HepG2 (cell line): ENCODE measurements around the gene TMEM214. TPM values are rescaled to one million over a fixed set of nuclear protein-coding genes. Genes with fewer than 3 reads are reported as not detected.

Experiments used
- ETS1 ChIP-seq: sonication (generic); formaldehyde crosslinking; IDR thresholded peaks from 2 replicates; pipeline ENCODE4 v1.4.0; 2020; ENCODE audit warnings: missing genetic modification reagents
- RXRA ChIP-seq: sonication (generic); formaldehyde crosslinking; IDR thresholded peaks from 2 replicates; pipeline ENCODE4 v1.5.1; 2020; ENCODE audit warnings: missing genetic modification reagents
- SKIL ChIP-seq: sonication (generic); formaldehyde crosslinking; IDR thresholded peaks from 2 replicates; pipeline ENCODE4 v1.8.0; 2022; ENCODE audit warnings: missing genetic modification reagents, mild to moderate bottlenecking, moderate library complexity, borderline replicate concordance
- WIZ ChIP-seq: sonication (generic); formaldehyde crosslinking; IDR thresholded peaks from 2 replicates; pipeline ENCODE4 v1.5.1; 2020; ENCODE audit warnings: mild to moderate bottlenecking, missing genetic modification reagents
- ZBTB49 ChIP-seq: sonication (generic); formaldehyde crosslinking; IDR thresholded peaks from 2 replicates; pipeline ENCODE4 v1.4.0; 2020; ENCODE audit warnings: missing genetic modification reagents, borderline replicate concordance
- ZBTB7B ChIP-seq: sonication (generic); formaldehyde crosslinking; IDR thresholded peaks from 2 replicates; pipeline ENCODE4 v1.4.0; 2020; ENCODE audit warnings: missing genetic modification reagents
- polyA plus RNA-seq, 8 experiments: library from polyadenylated mRNA; depleted of rRNA in 3 of 8; stranded (reverse) in 7 of 8; unstranded in 1 of 8; fragments of >200 nt; fragmentation: Illumina TruSeq in 4 of 8; extraction: Trizol in 4 of 8; gene quantifications; 2 replicates each; pipeline versions ENCODE4 v1.2.1 to v1.2.3, GENCODE V29; 2011 to 2016; ENCODE audit warnings: low read depth in 4 of 8, missing spikeins in 1 of 8, mixed read lengths in 1 of 8; ENCODE audit not compliant: insufficient read depth in 1 of 8
- total RNA-seq, 5 experiments: library from RNA; depleted of rRNA; stranded (reverse); fragments of >200 nt; fragmentation: Illumina TruSeq; extraction: Trizol; gene quantifications; 2 replicates each; pipeline ENCODE4 v1.2.3, GENCODE V29; 2016; ENCODE audit warnings: low read depth in 1 of 5
- TF ChIP-seq, protein P1 (sequence below): sonication (generic); formaldehyde crosslinking; IDR thresholded peaks from 2 replicates; pipeline ENCODE4 v1.4.0; 2020; ENCODE audit warnings: low read depth, mild to moderate bottlenecking, missing genetic modification reagents
- TF ChIP-seq, protein P2 (sequence below): sonication (generic); formaldehyde crosslinking; IDR thresholded peaks from 2 replicates; pipeline ENCODE4 v1.8.0; 2022; ENCODE audit warnings: mild to moderate bottlenecking, missing genetic modification reagents, moderate library complexity
- TF ChIP-seq, protein P3 (sequence below): sonication (generic); formaldehyde crosslinking; IDR thresholded peaks from 2 replicates; pipeline ENCODE4 v1.8.1; 2023; ENCODE audit warnings: mild to moderate bottlenecking, missing genetic modification reagents, borderline replicate concordance
- TF ChIP-seq, protein P4 (sequence below): sonication (generic); formaldehyde crosslinking; IDR thresholded peaks from 2 replicates; pipeline ENCODE4 v1.4.0; 2020; ENCODE audit warnings: missing genetic modification reagents
- TF ChIP-seq, protein P5 (sequence below): sonication (generic); formaldehyde crosslinking; IDR thresholded peaks from 2 replicates; pipeline ENCODE4 v1.4.0; 2020; ENCODE audit warnings: mild to moderate bottlenecking, missing genetic modification reagents

The TMEM214 gene
- total and polyA plus RNA-seq, 2 of the 13 experiments (the other 11 are each of a cell fraction or from before 2014, with no cell fraction given), result 58.3 to 132 TPM

GRCh38 chr2:27050281-27050995 is 17.7 kb downstream of the TMEM214 start (continued):
- TF ChIP-seq, protein P1, sequence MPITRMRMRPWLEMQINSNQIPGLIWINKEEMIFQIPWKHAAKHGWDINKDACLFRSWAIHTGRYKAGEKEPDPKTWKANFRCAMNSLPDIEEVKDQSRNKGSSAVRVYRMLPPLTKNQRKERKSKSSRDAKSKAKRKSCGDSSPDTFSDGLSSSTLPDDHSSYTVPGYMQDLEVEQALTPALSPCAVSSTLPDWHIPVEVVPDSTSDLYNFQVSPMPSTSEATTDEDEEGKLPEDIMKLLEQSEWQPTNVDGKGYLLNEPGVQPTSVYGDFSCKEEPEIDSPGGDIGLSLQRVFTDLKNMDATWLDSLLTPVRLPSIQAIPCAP, result peak; percentile 69; the same call in 1 of the 2 replicates
- TF ChIP-seq RXRA (CRISPR knock-in tag) (peak; percentile 65; the same call in 1 of the 2 replicates), ZBTB7B (CRISPR knock-in tag) (peak; percentile 55), ZBTB49 (CRISPR knock-in tag) (peak; percentile 15; the same call in 1 of the 2 replicates), SKIL (CRISPR knock-in tag) (peak; percentile 7; the same call in 1 of the 2 replicates), WIZ (CRISPR knock-in tag) (peak; percentile 94), ETS1 (no peak)
- TF ChIP-seq, protein P2, sequence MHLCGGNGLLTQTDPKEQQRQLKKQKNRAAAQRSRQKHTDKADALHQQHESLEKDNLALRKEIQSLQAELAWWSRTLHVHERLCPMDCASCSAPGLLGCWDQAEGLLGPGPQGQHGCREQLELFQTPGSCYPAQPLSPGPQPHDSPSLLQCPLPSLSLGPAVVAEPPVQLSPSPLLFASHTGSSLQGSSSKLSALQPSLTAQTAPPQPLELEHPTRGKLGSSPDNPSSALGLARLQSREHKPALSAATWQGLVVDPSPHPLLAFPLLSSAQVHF (CRISPR knock-in tag), result peak; percentile 17; the same call in 1 of the 2 replicates
- TF ChIP-seq, protein P3, sequence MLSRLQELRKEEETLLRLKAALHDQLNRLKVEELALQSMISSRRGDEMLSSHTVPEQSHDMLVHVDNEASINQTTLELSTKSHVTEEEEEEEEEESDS (CRISPR knock-in tag), result 0 out of 2 replicates have a peak, but pooled peaks have one; percentile 25
- TF ChIP-seq, protein P4, sequence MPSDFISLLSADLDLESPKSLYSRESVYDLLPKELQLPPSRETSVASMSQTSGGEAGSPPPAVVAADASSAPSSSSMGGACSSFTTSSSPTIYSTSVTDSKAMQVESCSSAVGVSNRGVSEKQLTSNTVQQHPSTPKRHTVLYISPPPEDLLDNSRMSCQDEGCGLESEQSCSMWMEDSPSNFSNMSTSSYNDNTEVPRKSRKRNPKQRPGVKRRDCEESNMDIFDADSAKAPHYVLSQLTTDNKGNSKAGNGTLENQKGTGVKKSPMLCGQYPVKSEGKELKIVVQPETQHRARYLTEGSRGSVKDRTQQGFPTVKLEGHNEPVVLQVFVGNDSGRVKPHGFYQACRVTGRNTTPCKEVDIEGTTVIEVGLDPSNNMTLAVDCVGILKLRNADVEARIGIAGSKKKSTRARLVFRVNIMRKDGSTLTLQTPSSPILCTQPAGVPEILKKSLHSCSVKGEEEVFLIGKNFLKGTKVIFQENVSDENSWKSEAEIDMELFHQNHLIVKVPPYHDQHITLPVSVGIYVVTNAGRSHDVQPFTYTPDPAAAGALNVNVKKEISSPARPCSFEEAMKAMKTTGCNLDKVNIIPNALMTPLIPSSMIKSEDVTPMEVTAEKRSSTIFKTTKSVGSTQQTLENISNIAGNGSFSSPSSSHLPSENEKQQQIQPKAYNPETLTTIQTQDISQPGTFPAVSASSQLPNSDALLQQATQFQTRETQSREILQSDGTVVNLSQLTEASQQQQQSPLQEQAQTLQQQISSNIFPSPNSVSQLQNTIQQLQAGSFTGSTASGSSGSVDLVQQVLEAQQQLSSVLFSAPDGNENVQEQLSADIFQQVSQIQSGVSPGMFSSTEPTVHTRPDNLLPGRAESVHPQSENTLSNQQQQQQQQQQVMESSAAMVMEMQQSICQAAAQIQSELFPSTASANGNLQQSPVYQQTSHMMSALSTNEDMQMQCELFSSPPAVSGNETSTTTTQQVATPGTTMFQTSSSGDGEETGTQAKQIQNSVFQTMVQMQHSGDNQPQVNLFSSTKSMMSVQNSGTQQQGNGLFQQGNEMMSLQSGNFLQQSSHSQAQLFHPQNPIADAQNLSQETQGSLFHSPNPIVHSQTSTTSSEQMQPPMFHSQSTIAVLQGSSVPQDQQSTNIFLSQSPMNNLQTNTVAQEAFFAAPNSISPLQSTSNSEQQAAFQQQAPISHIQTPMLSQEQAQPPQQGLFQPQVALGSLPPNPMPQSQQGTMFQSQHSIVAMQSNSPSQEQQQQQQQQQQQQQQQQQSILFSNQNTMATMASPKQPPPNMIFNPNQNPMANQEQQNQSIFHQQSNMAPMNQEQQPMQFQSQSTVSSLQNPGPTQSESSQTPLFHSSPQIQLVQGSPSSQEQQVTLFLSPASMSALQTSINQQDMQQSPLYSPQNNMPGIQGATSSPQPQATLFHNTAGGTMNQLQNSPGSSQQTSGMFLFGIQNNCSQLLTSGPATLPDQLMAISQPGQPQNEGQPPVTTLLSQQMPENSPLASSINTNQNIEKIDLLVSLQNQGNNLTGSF (CRISPR knock-in tag), result peak; percentile 59; the same call in 1 of the 2 replicates
- TF ChIP-seq, protein P5, sequence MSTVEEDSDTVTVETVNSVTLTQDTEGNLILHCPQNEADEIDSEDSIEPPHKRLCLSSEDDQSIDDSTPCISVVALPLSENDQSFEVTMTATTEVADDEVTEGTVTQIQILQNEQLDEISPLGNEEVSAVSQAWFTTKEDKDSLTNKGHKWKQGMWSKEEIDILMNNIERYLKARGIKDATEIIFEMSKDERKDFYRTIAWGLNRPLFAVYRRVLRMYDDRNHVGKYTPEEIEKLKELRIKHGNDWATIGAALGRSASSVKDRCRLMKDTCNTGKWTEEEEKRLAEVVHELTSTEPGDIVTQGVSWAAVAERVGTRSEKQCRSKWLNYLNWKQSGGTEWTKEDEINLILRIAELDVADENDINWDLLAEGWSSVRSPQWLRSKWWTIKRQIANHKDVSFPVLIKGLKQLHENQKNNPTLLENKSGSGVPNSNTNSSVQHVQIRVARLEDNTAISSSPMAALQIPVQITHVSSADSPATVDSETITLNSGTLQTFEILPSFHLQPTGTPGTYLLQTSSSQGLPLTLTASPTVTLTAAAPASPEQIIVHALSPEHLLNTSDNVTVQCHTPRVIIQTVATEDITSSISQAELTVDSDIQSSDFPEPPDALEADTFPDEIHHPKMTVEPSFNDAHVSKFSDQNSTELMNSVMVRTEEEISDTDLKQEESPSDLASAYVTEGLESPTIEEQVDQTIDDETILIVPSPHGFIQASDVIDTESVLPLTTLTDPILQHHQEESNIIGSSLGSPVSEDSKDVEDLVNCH (CRISPR knock-in tag), result no peak
